Measurements from ENCODE around the gene RBFOX2.

RBFOX2 gene

DNA sequence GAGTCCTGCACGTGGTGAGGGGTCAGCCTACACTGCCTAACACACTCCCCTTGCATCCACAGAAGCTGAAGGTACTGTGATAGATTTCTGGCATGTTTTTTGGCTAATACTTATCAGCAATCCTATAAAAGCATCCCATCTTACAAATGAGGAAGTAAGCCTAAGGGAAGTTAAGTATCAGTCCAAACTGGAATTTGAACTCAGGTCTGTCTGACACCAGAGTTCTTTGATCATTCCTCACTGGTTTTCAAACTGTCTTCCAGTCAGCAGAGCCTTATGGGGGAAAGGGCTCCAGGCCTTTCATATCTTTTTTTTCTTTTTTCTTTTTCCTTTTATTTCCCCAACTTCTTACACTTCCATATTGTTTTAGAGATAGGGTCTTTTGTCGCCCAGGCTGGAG is 105.6 kb downstream of the RBFOX2 start:
- no peak for DNase-seq

DNA sequence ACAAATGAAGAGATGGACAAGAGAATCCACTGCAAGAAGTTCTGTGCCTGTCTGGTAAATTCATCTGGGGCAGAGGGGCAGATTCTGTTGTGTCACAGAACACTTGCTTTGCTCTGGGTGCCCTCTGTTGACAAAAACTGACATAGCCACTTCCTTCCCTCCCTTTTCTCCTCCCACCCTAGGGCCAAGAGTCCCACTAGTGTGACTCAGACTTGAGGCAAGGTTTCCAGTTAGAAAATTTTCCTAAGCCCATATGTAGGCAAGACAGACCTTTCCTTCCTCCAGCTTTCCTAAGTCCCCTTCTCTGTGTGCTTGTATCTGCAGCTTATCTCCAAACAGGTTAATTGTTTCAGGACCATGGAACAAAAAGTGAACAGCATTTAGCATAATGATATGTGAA is 106.8 kb downstream of the RBFOX2 start:
- DNase-seq: peak; percentile 16 to 30

DNA sequence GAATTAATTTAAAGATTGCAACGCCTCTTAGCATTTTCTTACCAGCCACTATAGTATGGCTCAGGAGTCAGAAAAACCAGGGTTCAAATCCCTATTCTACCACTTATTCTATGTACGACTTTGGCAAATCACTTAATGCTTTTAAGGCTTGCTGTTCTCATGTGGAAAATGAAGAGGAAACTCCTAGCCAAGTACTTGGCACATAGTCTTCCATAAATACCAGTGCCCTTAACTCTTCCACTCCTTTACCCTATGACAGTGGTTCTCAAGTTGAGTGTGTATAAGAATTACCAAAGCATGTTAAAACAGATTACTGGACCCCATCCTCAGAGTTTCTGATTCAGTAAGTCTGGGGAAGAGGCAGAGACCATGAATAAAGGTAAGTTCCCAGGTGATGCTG is 107.6 kb downstream of the RBFOX2 start:
- no peak for DNase-seq

DNA sequence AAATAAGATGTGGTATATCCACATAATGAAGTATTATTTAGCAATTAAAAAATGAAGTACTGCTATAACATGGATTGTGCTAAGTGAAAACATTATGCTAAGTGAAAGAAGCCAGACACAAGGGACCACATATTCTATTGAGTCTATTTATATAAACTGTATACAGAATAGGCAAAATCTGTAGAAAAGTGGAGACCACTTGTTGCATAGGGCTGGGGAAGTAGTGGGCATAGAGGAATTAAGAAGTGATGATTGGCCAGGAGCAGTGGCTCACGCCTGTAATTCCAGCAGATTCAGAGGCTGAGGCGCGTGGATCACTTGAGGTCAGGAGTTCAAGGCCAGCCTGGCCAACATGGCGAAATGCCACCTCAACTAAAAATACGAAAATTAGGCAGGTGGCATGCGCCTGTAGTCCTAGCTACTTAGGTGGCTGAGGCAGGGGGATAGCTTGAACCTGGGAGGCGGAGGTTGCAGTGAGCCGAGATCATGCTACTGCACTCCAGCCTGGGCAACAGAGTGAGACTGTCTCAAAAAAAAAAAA is 109.6 kb downstream of the RBFOX2 start:
- no peak for DNase-seq

DNA sequence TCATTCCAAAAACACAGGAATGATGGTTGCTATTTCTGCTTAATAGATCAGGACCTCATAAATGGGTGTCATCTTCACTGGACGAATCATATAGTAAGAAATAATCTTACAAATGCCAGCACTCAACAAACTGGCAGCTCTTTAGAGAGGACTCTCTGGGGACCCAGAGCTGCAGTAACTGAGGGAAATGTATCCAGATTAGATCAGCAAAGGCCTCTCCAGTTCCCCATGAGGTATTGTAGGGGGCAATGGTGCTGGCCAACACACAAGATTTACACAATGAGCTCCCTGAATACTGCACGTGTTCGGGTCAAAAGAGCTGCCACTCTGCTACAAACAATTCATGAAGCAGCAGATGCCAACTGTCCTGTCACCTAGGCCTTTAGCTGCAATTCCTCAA is 110.2 kb downstream of the RBFOX2 start:
- no peak for DNase-seq

DNA sequence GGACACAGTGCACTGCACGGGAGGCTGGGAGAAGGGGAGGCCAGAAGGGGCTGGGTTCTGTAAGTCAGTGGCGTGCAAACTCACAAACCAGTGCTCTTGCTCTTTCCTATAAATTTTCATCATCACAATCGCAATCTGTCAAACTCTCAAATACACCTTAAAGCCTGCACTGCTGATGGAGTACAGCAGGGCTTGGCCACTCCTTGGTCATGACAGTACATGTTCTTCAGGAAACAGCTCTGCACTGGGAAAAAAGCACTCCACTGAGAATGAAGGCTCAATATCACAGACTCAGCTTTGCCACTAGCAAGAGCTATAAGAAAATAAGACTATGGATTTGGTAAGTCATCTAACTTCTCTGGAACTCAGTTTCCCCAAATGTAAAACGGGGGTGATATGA is 111.0 kb downstream of the RBFOX2 start:
- DNase-seq: no peak

DNA sequence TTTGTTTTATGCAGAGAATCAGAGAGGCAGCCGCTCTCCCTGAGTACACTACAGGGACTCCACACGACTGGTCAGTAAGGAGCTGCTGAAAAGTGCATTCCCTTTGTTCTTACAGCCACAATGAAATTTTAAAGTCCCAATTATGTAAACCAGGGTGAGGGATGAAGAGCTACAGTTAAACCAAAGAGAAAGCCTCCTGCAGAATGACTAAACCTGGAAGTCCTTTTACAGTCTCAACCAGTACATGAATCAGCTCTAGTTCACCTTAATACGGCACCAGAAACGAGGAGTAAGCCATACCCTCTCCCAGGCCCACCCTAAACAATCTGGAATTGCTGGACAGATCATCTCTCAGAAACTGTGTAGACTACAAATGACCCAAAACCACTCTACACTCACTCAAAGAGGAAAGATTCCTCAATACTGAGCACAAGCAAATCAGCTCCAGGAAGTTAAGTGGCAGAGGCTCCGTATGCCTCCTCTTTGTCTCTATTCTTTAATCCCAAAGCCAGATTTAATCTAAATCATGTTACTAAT is 113.1 kb downstream of the RBFOX2 start:
- DNase-seq: no peak

DNA sequence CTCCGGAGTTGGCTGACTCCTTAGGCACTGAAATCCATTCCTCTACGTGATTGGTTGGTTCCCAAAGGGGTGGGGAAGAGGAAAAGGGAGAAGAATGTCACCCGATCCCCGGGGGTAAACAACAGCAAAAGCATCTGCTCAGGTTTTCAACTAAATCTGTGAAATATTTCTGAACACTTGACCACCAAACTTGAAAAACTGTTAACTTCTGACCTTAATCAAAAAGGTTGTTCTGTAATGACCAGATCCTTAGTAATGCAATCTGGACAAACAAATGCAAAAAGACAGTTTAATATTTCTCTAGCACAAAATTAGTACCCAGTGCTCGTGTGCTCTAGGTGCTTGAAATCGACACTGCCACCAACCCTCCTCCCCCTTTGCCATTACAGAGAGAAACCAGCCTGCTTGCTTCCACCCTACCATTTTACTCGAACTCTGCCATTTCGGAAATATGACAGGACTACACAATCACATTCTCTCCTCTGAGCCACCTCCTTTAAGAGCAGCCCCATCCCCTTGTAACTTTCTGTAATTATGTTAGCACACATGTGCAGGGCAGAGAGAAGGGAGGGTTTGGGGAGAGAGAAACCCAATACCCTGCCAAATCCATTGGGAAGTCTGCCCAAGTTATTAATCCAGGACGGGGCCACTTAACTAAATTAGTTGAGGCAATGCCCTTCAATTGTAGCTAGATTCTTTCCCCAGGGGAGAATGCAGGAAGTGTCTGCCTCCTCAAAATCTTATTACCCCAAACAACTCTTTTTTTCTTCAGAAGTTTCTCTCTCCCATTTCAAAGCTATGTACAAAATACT is 113.8 kb downstream of the RBFOX2 start:
- no peak for DNase-seq

DNA sequence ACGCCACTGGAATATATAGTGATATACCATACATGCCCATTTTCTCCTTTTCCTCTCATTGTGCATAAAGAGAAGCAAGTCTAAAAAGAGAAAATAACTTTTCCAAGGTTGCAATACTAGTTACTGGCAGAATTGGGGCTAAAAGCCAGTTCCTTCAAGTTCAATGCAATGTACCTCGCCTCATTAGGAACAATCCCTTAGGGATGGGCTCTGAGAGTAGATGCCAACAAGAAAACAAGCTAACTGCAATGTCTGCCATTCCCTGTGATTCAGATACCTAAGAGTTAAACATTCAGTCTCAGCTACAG is 114.3 kb downstream of the RBFOX2 start:
- DNase-seq: no peak

DNA sequence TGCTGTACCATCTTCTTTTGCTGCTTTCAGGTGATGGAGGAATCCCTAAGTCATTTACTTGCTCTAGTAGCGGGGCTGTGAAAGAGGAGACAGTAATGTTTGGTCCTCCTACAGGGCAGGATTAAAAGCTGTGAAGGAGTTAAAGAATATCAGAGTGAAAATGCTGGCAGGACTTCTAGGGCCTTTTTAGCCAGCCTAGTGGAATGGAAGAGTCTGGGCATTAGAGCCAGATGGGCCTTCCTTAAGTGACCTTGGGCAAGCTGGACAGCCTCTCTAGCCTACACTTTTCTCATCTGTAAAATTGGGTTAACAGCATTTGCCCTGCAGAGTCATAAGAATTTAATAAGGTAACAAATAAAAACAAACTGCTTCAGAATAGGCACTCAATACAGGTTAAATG is 114.7 kb downstream of the RBFOX2 start:
- no peak for DNase-seq

DNA sequence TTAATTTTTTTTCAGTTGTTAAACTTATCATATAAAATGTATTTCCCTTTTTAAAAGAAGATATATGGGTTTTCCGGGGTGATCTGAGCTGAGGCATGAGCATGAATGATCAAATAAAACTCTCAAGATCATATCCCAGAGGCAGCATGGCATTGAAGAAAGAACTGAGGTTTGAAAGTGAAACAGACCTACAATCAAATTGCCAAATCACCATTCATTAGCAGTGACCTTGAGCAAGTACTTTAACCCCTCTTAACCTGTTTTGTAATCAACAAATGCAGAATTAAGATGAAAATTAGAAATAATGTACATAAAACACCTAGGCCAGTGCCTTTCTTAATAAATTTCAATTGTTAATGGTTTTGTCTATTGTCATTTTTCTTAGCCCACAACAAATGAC is 116.0 kb downstream of the RBFOX2 start:
- DNase-seq: no peak

DNA sequence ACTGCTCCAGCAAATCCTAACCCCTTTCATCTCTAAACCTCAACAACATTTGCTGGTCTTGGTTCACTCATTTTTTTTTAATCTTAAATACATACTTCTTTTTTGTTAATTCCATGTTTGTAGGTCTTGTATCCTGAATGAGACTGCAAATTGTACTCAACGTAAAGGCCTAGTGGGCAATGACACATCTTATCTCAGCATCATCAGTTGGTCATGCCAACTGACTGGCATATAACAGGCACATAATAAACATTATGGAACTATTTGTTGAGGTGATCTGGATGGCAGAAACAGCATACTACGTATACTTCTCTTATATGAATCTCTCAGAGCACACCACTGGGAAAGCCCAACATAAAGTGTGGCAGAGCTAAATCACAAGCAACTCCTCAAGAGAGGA is 116.7 kb downstream of the RBFOX2 start:
- DNase-seq: no peak

DNA sequence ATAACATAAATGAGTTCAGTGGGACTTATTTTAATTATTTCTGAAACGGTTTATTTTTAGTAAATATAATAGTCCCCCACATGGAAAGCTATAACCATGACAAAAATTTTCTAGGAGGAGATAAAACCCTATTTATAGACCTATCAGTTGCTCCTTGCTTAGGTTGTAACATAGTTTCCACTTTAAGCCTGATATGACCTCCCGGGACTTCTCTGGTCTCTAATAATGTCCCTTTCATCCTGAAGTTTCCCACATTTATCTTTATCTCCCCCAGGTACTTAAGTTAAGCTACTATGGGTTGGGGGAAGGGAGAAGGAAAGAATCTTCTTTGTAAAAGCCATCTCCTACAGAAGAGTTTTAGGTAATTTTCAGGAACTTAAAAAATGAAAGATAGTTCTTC is 117.7 kb downstream of the RBFOX2 start:
- DNase-seq: no peak

DNA sequence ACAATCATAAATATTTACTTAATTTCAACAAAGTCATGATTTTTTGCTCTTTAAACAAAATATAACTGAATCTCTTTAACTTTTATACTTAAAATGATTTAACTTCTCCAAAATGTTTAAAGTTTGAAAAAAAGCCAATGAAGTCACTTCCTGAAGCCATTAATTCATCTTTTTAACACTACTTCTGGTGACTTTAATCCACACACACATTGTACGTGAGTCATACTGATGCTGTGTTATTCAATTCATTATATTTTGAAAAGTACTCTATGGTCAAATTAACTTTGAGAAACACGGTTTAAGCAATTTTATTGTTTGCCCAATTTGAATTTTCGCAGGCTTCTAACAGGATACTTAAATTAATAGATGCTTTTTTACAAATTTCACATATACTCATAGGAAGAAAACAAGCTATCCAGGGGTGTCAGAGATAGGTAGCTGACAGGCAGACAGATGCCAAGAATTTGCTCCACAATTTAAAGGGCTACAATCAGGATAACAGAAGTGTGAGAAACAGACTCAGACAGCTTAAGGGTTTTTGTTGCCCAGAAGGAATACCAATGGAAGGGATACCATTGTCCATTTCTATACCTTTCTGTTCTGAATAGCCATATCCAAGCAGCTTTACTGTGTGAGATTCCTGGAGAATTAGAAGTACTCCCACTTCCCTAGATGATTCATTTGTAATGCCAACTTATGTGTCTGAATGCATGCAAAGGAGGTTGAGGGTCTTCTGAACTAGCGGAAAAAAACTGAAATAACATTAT is 118.4 kb downstream of the RBFOX2 start:
- DNase-seq: no peak

DNA sequence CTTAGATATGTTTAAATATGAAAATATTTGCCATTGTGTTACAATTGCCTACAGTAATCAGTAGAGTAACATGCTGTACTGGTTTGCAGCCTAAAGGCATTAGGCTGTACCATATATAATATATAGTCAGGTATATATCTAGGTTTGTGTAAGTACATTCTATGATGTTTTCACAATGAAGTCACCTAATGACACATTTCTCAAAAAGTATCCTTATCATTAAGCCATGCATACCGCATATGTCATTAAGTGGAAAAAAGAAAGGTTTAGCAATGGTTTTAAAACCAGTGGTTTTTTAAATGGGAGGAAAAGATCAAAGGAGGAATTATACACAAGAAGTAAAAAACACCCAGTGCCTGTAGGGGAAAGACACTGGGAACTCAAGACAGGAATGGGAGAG is 122.7 kb downstream of the RBFOX2 start:
- DNase-seq: no peak

DNA sequence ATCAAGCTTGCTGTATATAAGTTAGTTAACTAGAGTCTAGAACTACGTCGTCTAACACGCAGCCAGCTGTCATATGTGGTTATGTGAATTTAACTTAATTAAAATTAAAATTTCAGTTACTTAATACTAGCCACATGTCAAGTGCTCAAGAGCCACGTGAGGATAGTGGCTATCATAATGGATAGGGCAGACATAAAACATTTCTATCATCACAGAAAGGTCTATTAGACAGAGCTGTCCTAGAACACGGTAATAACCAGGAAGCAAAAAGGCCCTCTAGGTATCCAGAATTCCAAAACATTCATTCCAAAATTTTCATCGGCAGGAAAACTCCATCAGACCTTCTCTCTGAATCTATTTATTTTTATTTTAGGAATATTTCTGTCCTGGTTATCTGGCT is 123.9 kb downstream of the RBFOX2 start:
- no peak for DNase-seq

DNA sequence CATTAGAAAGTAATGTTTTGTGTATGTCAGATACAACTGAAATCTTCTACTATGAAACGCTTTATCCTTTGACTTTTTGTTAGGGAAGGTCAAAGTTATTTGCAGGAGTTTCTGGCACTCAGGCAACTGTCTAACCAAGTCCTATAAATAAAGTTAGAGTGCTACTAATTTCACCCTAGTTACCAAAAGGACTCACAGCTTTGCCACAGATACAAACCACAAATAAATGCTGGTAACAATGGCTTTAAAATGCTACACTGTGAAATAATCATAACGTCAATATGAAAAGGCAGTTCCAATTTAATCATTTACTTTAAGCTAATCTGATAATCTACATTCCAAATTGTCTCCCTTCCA is 124.3 kb downstream of the RBFOX2 start:
- no peak for DNase-seq

DNA sequence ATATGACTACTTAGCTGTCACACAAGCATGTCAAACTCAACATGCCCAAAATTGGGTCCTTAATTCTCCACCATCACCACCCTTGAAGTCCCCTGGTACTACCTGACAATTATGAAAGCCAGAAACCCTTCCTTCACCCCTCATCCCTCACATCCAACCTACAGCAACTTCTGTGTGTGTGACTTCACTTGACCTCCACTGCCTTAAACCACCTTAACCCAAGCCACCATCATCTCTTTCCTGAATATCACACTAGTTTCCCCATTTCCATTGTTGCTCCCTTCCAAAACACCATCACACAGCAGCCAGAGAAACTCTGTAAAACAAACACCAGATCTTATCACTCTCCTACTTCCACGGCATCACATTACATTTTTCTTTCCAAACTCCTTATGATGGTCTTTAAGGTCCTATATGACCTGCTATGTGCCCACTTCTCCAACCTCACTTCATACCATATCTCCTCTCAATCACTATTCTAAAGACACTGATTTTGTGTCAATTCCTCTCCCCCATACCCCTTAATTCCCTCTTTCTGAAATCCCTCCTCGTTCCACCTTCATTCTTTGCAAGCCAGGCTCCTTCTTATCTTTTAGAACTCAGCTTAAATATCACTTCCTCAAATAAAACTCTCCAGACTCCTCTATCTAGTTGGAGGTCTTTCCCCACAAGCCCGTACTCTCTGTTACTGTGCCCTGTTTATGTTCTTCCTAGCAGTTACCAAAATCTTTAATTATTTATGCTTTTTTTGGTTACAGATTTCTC is 124.9 kb downstream of the RBFOX2 start:
- DNase-seq: no peak

DNA sequence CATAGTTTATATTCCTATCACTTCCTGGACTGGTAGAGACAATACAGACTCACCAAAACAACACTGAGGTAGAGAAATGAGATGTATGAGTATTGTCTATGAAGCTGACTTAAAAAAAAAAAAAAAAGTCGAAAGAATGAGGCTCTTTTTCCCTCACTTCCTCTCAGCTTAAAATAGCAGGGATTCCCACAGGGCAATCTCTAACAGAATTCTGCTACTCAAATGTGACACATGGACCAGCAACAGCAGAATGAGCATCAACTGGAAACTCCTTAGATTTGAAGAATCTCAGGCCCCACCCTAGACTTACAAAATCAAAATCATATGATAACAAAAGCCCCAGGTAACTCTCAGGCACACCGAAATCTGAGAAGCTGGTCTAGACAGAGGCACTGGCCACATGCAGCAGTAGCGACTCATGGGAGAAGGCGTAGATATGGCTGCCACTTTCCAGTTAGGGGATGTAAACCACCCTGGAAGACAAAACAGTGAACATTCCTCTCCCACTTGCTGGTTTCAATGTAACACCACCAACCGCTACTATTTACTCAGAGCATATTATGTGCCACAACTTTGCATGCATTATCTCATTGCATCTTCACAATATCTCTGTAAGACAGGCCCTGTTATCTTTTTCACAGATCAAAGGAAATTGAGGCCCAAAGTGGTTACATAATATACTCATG is 128.0 kb downstream of the RBFOX2 start:
- DNase-seq: no peak

DNA sequence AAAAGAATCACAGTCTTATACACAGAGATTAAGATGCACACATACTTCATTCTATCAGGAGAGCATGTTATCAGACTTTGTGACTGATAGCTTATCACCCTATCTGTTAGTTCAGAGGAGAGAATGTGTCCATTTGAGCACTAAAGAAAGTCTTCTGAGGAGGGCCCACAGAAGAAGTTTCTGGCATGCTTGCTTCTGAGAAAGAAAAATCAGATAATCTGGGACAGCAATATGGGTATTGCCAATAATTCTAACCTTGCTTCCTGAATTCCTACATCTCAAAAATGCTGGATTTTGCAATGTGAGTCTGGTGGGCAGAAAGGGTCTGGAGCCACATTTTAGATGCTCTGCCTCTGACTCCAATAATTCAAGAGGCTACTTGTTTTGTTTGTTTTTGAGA is 128.9 kb downstream of the RBFOX2 start:
- no peak for DNase-seq

DNA sequence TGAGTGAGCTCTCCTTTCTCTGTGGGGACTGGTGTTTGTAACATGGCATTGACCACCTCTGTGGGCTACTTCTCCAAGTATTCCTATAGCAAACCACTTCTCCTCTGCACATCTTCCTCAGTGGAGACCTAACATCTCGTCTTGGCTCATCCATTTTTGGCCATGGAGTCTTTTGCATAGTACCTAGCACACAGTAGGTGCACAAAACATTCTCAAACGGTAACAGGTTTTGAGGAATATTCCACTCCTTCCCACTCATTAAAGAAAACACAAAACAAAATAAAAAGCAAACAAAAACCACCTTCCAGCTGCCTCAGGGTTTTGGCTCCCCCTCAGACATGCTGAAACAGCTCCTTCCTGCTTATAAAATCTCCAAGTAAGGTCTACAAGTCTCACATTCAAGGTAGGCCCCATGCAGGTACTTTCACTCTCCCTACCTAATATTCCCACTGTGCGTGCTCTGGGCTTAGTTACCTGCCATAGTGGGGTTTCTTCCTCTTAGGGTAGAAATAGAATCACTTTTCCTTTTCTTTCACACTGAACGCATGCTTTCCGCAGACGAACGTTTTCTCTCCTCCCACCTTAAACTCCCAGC is 132.4 kb downstream of the RBFOX2 start:
- DNase-seq: no peak

DNA sequence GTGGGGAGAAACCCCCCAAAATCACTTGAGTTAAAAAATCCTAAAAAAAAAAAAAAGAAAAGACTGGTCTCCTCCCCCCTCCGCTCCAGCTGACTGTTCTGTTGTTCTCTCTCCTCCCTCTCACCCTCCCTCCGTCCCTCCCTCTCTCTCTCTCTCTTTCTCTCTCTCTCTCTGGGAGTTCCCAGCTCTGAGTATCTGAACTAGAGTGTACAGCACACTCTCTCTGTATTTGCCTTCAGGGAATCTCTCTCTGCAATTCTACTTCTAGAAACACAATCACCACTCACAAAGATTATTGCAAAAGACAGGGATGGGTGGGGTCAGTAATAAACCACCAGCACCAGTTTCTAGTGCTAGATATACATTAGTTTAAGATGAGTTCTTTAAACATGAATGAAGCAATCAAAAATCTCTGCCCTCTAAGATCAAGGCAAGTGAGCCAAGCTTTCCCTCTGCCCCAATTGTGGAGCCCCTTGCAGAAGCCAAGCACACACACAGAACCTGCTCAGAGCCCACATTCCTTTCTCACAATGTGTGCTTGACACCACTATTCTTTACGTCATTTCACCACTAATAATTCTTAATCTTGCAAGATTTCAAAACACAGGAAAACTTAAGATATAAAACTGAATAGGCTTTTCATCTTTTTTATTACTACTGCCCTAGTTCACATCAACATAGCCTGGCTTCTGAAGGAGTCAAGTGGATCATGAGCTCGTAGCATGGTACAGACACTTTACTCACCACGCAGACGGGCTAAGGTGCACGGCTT is 133.5 kb downstream of the RBFOX2 start:
- no peak for DNase-seq
